ENCODE measurements around the gene CIITA. TPM values are rescaled to one million over a fixed set of nuclear protein-coding genes. Genes with fewer than 3 reads are reported as not detected.

Gene CIITA
- total and polyA plus RNA-seq, 9 of the 15 experiments (the other 6 are each of a cell fraction or from before 2014, with no cell fraction given) = 0.01 to 0.20 (median 0.11) TPM; not detected in 4

GRCh38 chr16:10951026-10951425 is 74.0 kb downstream of the CIITA start (continued):
- TF ChIP-seq ZNF174 (CRISPR knock-in tag; IDR thresholded peaks at IDR 0.05) (no peak), ZNF717 (CRISPR knock-in tag; IDR thresholded peaks at IDR 0.05) (no peak), LCOR (CRISPR knock-in tag; IDR thresholded peaks at IDR 0.05) (no peak)

DNA sequence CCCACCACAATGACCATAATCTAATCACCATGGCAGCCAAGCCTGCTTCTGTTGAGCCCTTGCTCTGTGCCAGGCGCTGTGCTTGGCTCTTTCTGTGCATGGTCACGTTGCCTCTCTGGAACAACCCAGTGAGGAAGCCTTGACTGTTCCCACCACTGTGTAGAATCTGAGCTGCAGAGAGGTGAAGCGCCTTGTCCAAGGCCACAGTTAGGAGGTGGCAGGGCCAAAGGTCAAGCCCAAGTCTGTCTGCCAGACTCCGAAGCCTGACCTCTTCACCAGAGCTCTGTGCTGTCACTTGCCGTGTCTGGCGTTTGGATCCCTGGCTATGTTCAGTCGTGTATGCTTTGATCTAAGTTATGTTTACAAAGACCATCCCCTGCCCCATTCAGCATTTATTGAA is 77.9 kb downstream of the CIITA start:
- Histone ChIP-seq H3K9me1 (ENCODE audit: control insufficient read depth, insufficient read depth, low read length) (no peaks in the 10 kb centered on the region), H3K4me2 (ENCODE audit: insufficient read depth, low read length) (no peak overlapping the region), H3K4me3 (no peak overlapping the region), H3K27me3 (ENCODE audit: control insufficient read depth in 2 of 2, insufficient read depth in 2 of 2, low read length in 2 of 2) (no peaks in the 10 kb centered on the region), H3K9ac (ENCODE audit: insufficient read depth in 1 of 2, low read depth in 2 of 2, low read length in 2 of 2) (0 out of 4 replicates have a peak overlapping the region, but pooled peaks of 1 of the 2 experiments have one; percentile 37), H2AFZ (ENCODE audit: low read depth, low read length) (no peak overlapping the region), H3K36me3 (ENCODE audit: control insufficient read depth, insufficient read depth, low read length) (peaks cover 10% of the 10 kb centered on the region; the same call in 1 of the 3 replicates), H3K27ac (ENCODE audit: extremely low read depth, low read depth, low read length) (no peak overlapping the region), H3K79me2 (ENCODE audit: control insufficient read depth, insufficient read depth, low read length) (peaks cover 21% of the 10 kb centered on the region; the same call in 1 of the 3 replicates), H3K4me1 (replicated peaks in 1 of 2; ENCODE audit: control insufficient read depth in 2 of 2, insufficient read depth in 2 of 2, low read length in 2 of 2) (peaks cover 0 to 6% of the 10 kb centered on the region in 2 experiments; a peak in 1 of 5 replicates), H4K20me1 (replicated peaks; ENCODE audit: control insufficient read depth, insufficient read depth, low read length) (peaks cover 7% of the 10 kb centered on the region; the same call in 1 of the 2 replicates), H3K9me3 (replicated peaks; ENCODE audit: control insufficient read depth, insufficient read depth, low read depth, low read length) (no peaks in the 10 kb centered on the region)
- BruUV-seq (replicated peaks) = no TSS peak
- intact Hi-C loops (cut with micrococcal nuclease) (loop anchor here (5.0 kb wide), 1 partner anchor 417 kb away; no protein-coding TSS in a partner anchor), in situ Hi-C loops (cut with MboI) (loop anchor here (5.0 to 25.0 kb wide), 4 partner anchors 307 to 860 kb away; partner anchors contain the start of gene SNN)
- ChIA-PET CTCF (ENCODE audit: low intra/inter-chr PET ratio) (interaction anchor here (0.8 kb wide), 1 partner anchor 451 kb away, joined by 3 read pairs; no protein-coding TSS in a partner anchor), POLR2A (no interaction called here)
- DNase-seq (ENCODE audit: extremely low read depth in 1 of 4, low spot score in 3 of 4) (no peak), FAIRE-seq (no peak), ATAC-seq (no peak)
- 71% methylated on average over 7 of the region's 7 CpGs for WGBS (ENCODE audit: insufficient coverage, low coverage, missing lambda C conversion rate)
- TF ChIP-seq ESRRB (CRISPR knock-in tag; IDR thresholded peaks at IDR 0.05; ENCODE audit: borderline replicate concordance) = no peak
- TF ChIP-seq RBM14 (IDR thresholded peaks at IDR 0.05; ENCODE audit: borderline replicate concordance, insufficient read depth, low read depth, low read length) = no peak
- TF ChIP-seq TGIF2 (CRISPR knock-in tag; IDR thresholded peaks at IDR 0.05) = no peak
- no peak for TF ChIP-seq POLR3A (IDR thresholded peaks at IDR 0.05; ENCODE audit: borderline replicate concordance, extremely low read depth, insufficient read depth, insufficient read length)
- no peak for TF ChIP-seq KAT2B (IDR thresholded peaks at IDR 0.05; ENCODE audit: low read depth, low read length)
- TF ChIP-seq ZNF79 (CRISPR knock-in tag; IDR thresholded peaks at IDR 0.05; ENCODE audit: low read depth) = no peak
- TF ChIP-seq, protein P1, sequence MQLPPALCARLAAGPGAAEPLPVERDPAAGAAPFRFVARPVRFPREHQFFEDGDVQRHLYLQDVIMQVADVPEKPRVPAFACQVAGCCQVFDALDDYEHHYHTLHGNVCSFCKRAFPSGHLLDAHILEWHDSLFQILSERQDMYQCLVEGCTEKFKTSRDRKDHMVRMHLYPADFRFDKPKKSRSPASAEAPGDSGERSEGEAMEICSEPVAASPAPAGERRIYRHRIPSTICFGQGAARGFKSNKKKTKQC (CRISPR knock-in tag; IDR thresholded peaks at IDR 0.05) = no peak
- no peak for TF ChIP-seq DLX4 (CRISPR knock-in tag; IDR thresholded peaks at IDR 0.05)
- TF ChIP-seq CHD4 (IDR thresholded peaks at IDR 0.05; ENCODE audit: insufficient read depth, insufficient replicate concordance, low read depth, low read length, poor library complexity, severe bottlenecking) = no peak
- TF ChIP-seq TAF1 (IDR thresholded peaks at IDR 0.05; ENCODE audit: control insufficient read depth, extremely low read depth, insufficient read depth, low read length, severe bottlenecking) = no peak
- TF ChIP-seq, protein P2, sequence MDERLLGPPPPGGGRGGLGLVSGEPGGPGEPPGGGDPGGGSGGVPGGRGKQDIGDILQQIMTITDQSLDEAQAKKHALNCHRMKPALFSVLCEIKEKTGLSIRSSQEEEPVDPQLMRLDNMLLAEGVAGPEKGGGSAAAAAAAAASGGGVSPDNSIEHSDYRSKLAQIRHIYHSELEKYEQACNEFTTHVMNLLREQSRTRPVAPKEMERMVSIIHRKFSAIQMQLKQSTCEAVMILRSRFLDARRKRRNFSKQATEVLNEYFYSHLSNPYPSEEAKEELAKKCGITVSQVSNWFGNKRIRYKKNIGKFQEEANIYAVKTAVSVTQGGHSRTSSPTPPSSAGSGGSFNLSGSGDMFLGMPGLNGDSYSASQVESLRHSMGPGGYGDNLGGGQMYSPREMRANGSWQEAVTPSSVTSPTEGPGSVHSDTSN (CRISPR knock-in tag; IDR thresholded peaks at IDR 0.05; ENCODE audit: low read depth) = no peak
- TF ChIP-seq, protein P2 (tag; conservative IDR thresholded peaks at IDR 0.05; ENCODE audit: low read depth) = no peak
